ENCODE results near the gene CAMK4. TPM values are rescaled to one million over a fixed set of nuclear protein-coding genes. Genes with fewer than 3 reads are reported as not detected.

The CAMK4 gene
- total RNA-seq, 1 experiment from 2014 or later: 14.4 TPM

GRCh38 chr5:111486055-111486454 lies 261.9 kb downstream of the CAMK4 start:
- DNase-seq (ENCODE audit: low read depth): no peak

GRCh38 chr5:111486926-111487325 lies 262.7 kb downstream of the CAMK4 start:
- DNase-seq (ENCODE audit: low read depth): no peak

GRCh38 chr5:111488353-111488752 lies 264.2 kb downstream of the CAMK4 start:
- no peak for DNase-seq (ENCODE audit: low read depth)

GRCh38 chr5:111493031-111493430 lies 268.8 kb downstream of the CAMK4 start:
- no peak for DNase-seq (ENCODE audit: low read depth)

GRCh38 chr5:111494355-111494999 lies 270.3 kb downstream of the CAMK4 start:
- DNase-seq (ENCODE audit: low read depth): no peak

- no peak for DNase-seq (ENCODE audit: low read depth)
Measured at GRCh38 chr5:111495159-111495558, 271.0 kb downstream of the CAMK4 start.

- no peak for DNase-seq (ENCODE audit: low read depth)
Measured at GRCh38 chr5:111498346-111498745, 274.2 kb downstream of the CAMK4 start.

GRCh38 chr5:111502956-111503355 lies 278.8 kb downstream of the CAMK4 start:
- DNase-seq (ENCODE audit: low read depth): no peak

GRCh38 chr5:111505096-111505495 lies 280.9 kb downstream of the CAMK4 start:
- no peak for DNase-seq (ENCODE audit: low read depth)

GRCh38 chr5:111507276-111507675 lies 283.1 kb downstream of the CAMK4 start:
- DNase-seq (ENCODE audit: low read depth): no peak

- no peak for DNase-seq (ENCODE audit: low read depth)
Measured at GRCh38 chr5:111509119-111509518, 284.9 kb downstream of the CAMK4 start.

- DNase-seq (ENCODE audit: low read depth): peak; percentile 17
Measured at GRCh38 chr5:111511174-111511830, 287.1 kb downstream of the CAMK4 start.

- peak; percentile 34 for DNase-seq (ENCODE audit: low read depth)
Measured at GRCh38 chr5:111511831-111512374, 287.7 kb downstream of the CAMK4 start.

GRCh38 chr5:111512375-111513130 lies 288.4 kb downstream of the CAMK4 start, which contains the start of gene STARD4:
STARD4 (minus strand) TSS chr5:111512535; CDS start chr5:111507433, 5,102 bp downstream.
- DNase-seq (ENCODE audit: low read depth): peak; percentile 97

- DNase-seq (ENCODE audit: low read depth): no peak
Measured at GRCh38 chr5:111513131-111513520, 288.9 kb downstream of the CAMK4 start.

- no peak for DNase-seq (ENCODE audit: low read depth)
Measured at GRCh38 chr5:111514087-111514486, 289.9 kb downstream of the CAMK4 start.

- DNase-seq (ENCODE audit: low read depth): peak; percentile 23
Measured at GRCh38 chr5:111517853-111518501, 293.8 kb downstream of the CAMK4 start.

GRCh38 chr5:111518777-111519176 lies 294.6 kb downstream of the CAMK4 start:
- no peak for DNase-seq (ENCODE audit: low read depth)

GRCh38 chr5:111520908-111521307 lies 296.7 kb downstream of the CAMK4 start:
- no peak for DNase-seq (ENCODE audit: low read depth)

- no peak for DNase-seq (ENCODE audit: low read depth)
Measured at GRCh38 chr5:111528056-111528455, 303.9 kb downstream of the CAMK4 start.

- DNase-seq (ENCODE audit: low read depth): peak; percentile 93
Measured at GRCh38 chr5:111530298-111530740, 306.1 kb downstream of the CAMK4 start.
